ENCODE measurements around the gene GOLGA6L25.
"Not testable (repeated sequence)": the region's sequence is repeated elsewhere in the genome, so short reads cannot be mapped to it uniquely, and the experiment has no call there.

- TF ChIP-seq CTCF, POLR2A (IDR thresholded peaks at IDR 0.05): not testable (repeated sequence)
These were observed at the start of gene GOLGA6L25 for GRCh38 chr15:28553268-28553667.
